Loucy (cell line): Measurements from ENCODE around the gene C1QL2.

Experiments
- H2AFZ ChIP-seq: fragments of 200-600 bp; sonication (generic); 2 replicates; pipeline ENCODE4 v1.6.0; 2016; ENCODE audit warnings: antibody characterized with exemption, mild to moderate bottlenecking, low read length, moderate library complexity
- H3F3A ChIP-seq: fragments of 200-600 bp; 2 replicates; pipeline ENCODE4 v1.6.0; 2016; ENCODE audit warnings: antibody characterized with exemption, low read depth, mild to moderate bottlenecking
- H3K27me3 ChIP-seq: fragments of 200-600 bp; sonication (generic); 2 replicates; pipeline ENCODE4 v1.6.1; 2014; ENCODE audit warnings: low read length, mild to moderate bottlenecking; ENCODE audit not compliant: insufficient read depth, poor library complexity, severe bottlenecking
- H3K36me3 ChIP-seq: fragments of 200-600 bp; sonication (generic); 2 replicates; pipeline ENCODE4 v1.6.1; 2016; ENCODE audit warnings: low read length; ENCODE audit not compliant: insufficient read depth
- H3K4me1 ChIP-seq: fragments of 200-600 bp; sonication (generic); 2 replicates; pipeline ENCODE4 v1.5.1; 2014; ENCODE audit warnings: low read length, mild to moderate bottlenecking; ENCODE audit not compliant: insufficient read depth, poor library complexity, severe bottlenecking
- H3K4me2 ChIP-seq: fragments of 200-600 bp; sonication (generic); 2 replicates; pipeline ENCODE4 v1.6.0; 2014; ENCODE audit warnings: antibody characterized with exemption, low read length, low read depth, mild to moderate bottlenecking; ENCODE audit not compliant: poor library complexity, severe bottlenecking
- H3K4me3 ChIP-seq: fragments of 200-600 bp; sonication (generic); 2 replicates; pipeline ENCODE4 v1.5.1; 2014; ENCODE audit warnings: low read length, mild to moderate bottlenecking, mixed read lengths; ENCODE audit not compliant: poor library complexity, severe bottlenecking
- H3K79me2 ChIP-seq: fragments of 200-600 bp; sonication (generic); 2 replicates; pipeline ENCODE4 v1.6.1; 2014; ENCODE audit warnings: low read length; ENCODE audit not compliant: insufficient read depth
- H3K9ac ChIP-seq: fragments of 200-600 bp; sonication (generic); 2 replicates; pipeline ENCODE4 v1.6.0; 2014; ENCODE audit warnings: mild to moderate bottlenecking, low read depth, low read length, moderate library complexity; ENCODE audit not compliant: poor library complexity, severe bottlenecking
- H3K9me2 ChIP-seq: fragments of 200-600 bp; sonication (generic); replicated peaks from 2 replicates; pipeline ENCODE4 v1.6.1; 2016; ENCODE audit warnings: low read depth, low read length, mixed read lengths
- H3K9me3 ChIP-seq: fragments of 200-600 bp; sonication (generic); 2 replicates; pipeline ENCODE4 v1.6.1; 2014; ENCODE audit warnings: mild to moderate bottlenecking, antibody characterized with exemption, low read length, low read depth; ENCODE audit not compliant: insufficient read depth
- H4K20me1 ChIP-seq: fragments of 200-600 bp; sonication (generic); 2 replicates; pipeline ENCODE4 v1.6.0; 2014; ENCODE audit warnings: antibody characterized with exemption, low read length, mild to moderate bottlenecking; ENCODE audit not compliant: insufficient read depth, poor library complexity, severe bottlenecking
- EZH2phosphoT487 ChIP-seq: fragments of 200-600 bp; IDR thresholded peaks from 2 replicates; pipeline ENCODE4 v1.6.1; 2018; ENCODE audit warnings: antibody characterized with exemption, mild to moderate bottlenecking, moderate library complexity, borderline replicate concordance
- TF ChIP-seq, protein P1 (sequence below): fragments of 200-600 bp; sonication (generic); conservative IDR thresholded peaks from 2 replicates; pipeline ENCODE4 v1.5.1; 2014; ENCODE audit warnings: mild to moderate bottlenecking, antibody characterized with exemption, low read length

C1QL2 gene

DNA sequence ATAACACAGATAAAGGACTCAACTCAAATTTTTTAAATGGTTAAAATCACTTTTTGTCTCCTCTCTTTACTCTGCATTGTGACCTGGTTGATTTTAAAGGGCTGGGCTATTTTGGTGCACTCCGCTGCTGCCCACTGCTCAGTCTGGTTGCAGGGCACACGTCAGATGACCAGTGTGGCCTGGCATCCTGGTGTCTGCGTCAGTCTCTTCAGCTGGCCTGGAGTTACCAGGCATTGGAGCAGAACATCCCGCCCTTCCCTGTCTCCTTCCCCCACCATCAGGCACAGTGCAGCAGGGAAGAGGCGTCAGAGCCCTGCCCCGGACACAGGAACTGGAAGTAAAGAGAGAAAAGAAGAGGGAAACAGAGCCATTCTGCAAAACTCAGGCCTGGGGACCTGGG lies 8.9 kb downstream of the C1QL2 start:
- Histone ChIP-seq H3K9me3 (no peaks in the 10 kb centered on the region), H3K4me2 (no peak overlapping the region), H3K27me3 (no peaks in the 10 kb centered on the region), H3K79me2 (no peaks in the 10 kb centered on the region), H4K20me1 (no peaks in the 10 kb centered on the region), H3K4me1 (no peaks in the 10 kb centered on the region), H2AFZ (no peak overlapping the region), H3K9me2 (no peaks in the 10 kb centered on the region), H3K4me3 (no peak overlapping the region), H3K9ac (no peak overlapping the region), H3F3A (no peaks in the 10 kb centered on the region), H3K36me3 (no peaks in the 10 kb centered on the region)
- TF ChIP-seq, protein P1, sequence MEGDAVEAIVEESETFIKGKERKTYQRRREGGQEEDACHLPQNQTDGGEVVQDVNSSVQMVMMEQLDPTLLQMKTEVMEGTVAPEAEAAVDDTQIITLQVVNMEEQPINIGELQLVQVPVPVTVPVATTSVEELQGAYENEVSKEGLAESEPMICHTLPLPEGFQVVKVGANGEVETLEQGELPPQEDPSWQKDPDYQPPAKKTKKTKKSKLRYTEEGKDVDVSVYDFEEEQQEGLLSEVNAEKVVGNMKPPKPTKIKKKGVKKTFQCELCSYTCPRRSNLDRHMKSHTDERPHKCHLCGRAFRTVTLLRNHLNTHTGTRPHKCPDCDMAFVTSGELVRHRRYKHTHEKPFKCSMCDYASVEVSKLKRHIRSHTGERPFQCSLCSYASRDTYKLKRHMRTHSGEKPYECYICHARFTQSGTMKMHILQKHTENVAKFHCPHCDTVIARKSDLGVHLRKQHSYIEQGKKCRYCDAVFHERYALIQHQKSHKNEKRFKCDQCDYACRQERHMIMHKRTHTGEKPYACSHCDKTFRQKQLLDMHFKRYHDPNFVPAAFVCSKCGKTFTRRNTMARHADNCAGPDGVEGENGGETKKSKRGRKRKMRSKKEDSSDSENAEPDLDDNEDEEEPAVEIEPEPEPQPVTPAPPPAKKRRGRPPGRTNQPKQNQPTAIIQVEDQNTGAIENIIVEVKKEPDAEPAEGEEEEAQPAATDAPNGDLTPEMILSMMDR = no peak
- TF ChIP-seq EZH2phosphoT487 = no peak

DNA sequence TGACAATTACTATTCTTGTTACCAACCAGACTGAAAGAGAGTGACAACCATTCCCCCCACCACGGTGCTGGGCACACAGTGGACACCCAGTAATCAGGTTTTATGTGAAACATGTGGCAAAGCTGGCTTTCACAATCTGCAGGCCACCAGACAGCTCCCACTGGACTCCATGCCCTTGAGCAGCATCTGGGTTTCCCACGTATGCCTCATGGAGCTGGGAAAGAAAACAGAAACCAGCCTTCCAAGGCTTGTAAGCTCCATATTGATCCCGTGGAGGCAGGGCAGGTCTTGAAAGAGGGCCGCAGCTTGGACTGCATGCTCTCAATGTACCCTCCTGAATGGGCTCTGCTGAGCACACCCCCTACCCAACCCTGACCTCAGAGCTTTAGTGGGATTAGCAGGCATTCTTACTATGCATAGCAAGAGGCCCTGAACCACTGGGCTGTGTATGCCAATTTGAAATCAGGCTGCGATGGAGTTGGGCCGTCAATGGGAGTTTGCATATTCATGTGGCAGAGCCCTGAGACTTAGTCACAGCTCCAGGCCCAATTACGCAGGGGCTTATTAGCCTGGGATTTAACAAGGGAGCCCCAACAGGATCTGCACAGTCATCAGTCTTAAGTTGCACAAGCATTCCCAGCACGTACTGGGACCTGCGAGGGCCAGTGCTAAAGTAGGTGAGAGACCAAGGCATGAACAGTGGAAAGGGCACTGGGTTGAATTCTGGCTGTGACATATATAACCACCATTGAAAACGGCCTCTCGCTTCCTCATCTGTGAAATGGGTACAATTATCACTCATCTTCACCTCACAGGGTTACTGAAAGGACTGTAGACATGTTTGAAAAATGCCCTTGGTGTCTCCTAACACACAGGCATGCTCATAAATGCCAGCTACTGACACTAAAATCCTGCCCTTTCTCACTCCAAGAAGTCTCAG lies 10.5 kb downstream of the C1QL2 start:
- Histone ChIP-seq H3K4me3 (no peak overlapping the region), H3K9ac (no peak overlapping the region), H2AFZ (no peak overlapping the region), H4K20me1 (no peaks in the 10 kb centered on the region), H3F3A (no peaks in the 10 kb centered on the region), H3K9me3 (no peaks in the 10 kb centered on the region), H3K27me3 (no peaks in the 10 kb centered on the region), H3K4me1 (no peaks in the 10 kb centered on the region), H3K4me2 (no peak overlapping the region), H3K79me2 (no peaks in the 10 kb centered on the region), H3K36me3 (no peaks in the 10 kb centered on the region), H3K9me2 (no peaks in the 10 kb centered on the region)
- no peak for TF ChIP-seq EZH2phosphoT487
- TF ChIP-seq, protein P1 = no peak

DNA sequence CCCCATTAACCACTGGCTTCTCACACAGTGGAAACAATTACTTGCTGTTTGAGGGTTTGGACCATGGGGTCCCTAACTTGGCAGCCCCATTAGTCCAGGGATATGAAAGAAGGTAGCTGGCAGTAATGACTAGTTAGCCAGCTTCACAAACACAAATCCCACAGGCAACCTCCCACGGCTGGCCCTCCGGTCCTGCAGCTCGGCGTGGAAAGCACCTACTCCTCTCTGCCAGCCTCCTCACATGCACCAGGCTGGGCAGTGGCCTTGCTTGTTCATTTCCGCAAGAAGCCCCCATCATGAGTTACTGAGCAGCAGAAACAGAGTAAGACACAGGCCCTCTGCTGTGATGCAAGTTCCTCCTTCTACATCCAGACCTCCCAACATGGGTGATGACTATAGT lies 13.7 kb downstream of the C1QL2 start:
- H3K9me3 ChIP-seq = no peaks in the 10 kb centered on the region
- no peak for TF ChIP-seq EZH2phosphoT487
- TF ChIP-seq, protein P1 = no peak
- no peak overlapping the region for H2AFZ ChIP-seq
- H3K9me2 ChIP-seq = no peaks in the 10 kb centered on the region
- no peaks in the 10 kb centered on the region for H3K36me3 ChIP-seq
- H3F3A ChIP-seq = no peaks in the 10 kb centered on the region
- H4K20me1 ChIP-seq = no peaks in the 10 kb centered on the region
- H3K27me3 ChIP-seq = no peaks in the 10 kb centered on the region
- no peaks in the 10 kb centered on the region for H3K4me1 ChIP-seq
- H3K79me2 ChIP-seq = no peaks in the 10 kb centered on the region
- H3K9ac ChIP-seq = no peak overlapping the region
- no peak overlapping the region for H3K4me2 ChIP-seq
- no peak overlapping the region for H3K4me3 ChIP-seq
